Measurements from ENCODE around the gene HOXB2. TPM values are rescaled to one million over a fixed set of nuclear protein-coding genes. Genes with fewer than 3 reads are reported as not detected.

HOXB2 gene
- total RNA-seq, 1 experiment from 2014 or later = not detected

GRCh38 chr17:48513097-48513496, 31.8 kb downstream of the HOXB2 start:
- no CpG with 5 or more reads among the region's 7 CpGs for WGBS (ENCODE audit: extremely low coverage, insufficient read length, low lambda C conversion rate)
- H2AFZ ChIP-seq (ENCODE audit: low read length) = no peak overlapping the region

More at GRCh38 chr17:48513097-48513496, 31.8 kb downstream of the HOXB2 start:
- no peaks in the 10 kb centered on the region for H3K79me1 ChIP-seq (ENCODE audit: insufficient read depth, low read depth, low read length, poor library complexity, severe bottlenecking)
- no peak overlapping the region for H2BK120ac ChIP-seq (ENCODE audit: low read depth, low read length, poor library complexity, severe bottlenecking)
- no peak overlapping the region for H3K56ac ChIP-seq (ENCODE audit: insufficient read length, low read depth, low read length)
- no peak overlapping the region for H2BK5ac ChIP-seq (ENCODE audit: insufficient read length, low read length)
- no peak overlapping the region for H4K5ac ChIP-seq (ENCODE audit: insufficient read length, low read depth, low read length)
- no peak overlapping the region for H3K18ac ChIP-seq (ENCODE audit: insufficient read length, low read depth, low read length)
- no peaks in the 10 kb centered on the region; the same call in 1 of the 2 replicates for H3K4me1 ChIP-seq (ENCODE audit: insufficient read depth, low read length)
- 0 out of 2 replicates have a peak, but pooled peaks cover 2% of the 10 kb centered on the region for H3K79me2 ChIP-seq (ENCODE audit: insufficient read depth, low read length)
- no peak overlapping the region for H3K23ac ChIP-seq (ENCODE audit: insufficient read length, low read depth, low read length)
- H3K9me3 ChIP-seq (ENCODE audit: control insufficient read depth, low read depth, low read length) = no peaks in the 10 kb centered on the region
- no peak overlapping the region for H2BK15ac ChIP-seq (ENCODE audit: low read depth, low read length)
- H2BK20ac ChIP-seq (ENCODE audit: low read depth, low read length, poor library complexity, severe bottlenecking) = no peak overlapping the region
- no peak overlapping the region for H4K91ac ChIP-seq (ENCODE audit: insufficient read length, low read depth, low read length)
- no peak for DNase-seq
- H3K23me2 ChIP-seq (ENCODE audit: insufficient read length, low read depth, low read length, poor library complexity, severe bottlenecking) = no peaks in the 10 kb centered on the region
- no peak overlapping the region for H4K8ac ChIP-seq (replicated peaks; ENCODE audit: insufficient read length, low read depth, low read length)
- H2BK12ac ChIP-seq (ENCODE audit: insufficient read length, low read depth, low read length) = no peak overlapping the region
- Mint-ChIP-seq H3K4me3 (no peak overlapping the region), H3K9me3 (peaks cover 0 to 6% of the 10 kb centered on the region in 2 experiments; a peak in 2 of 5 replicates), H3K36me3 (ENCODE audit: insufficient read depth in 1 of 3, low read depth in 3 of 3) (no peaks in the 10 kb centered on the region; a peak in 1 of 7 replicates), H3K4me1 (peaks cover 26 to 32% of the 10 kb centered on the region in 2 experiments), H3K27ac (no peak overlapping the region; a peak in 1 of 7 replicates), H3K27me3 (ENCODE audit: low read depth) (peaks cover 83% of the 10 kb centered on the region)
- H3T11ph ChIP-seq (ENCODE audit: low read length) = no peak overlapping the region
- no peaks in the 10 kb centered on the region; the same call in 1 of the 2 replicates for H3K27me3 ChIP-seq (ENCODE audit: insufficient read depth, low read length)
- no peak overlapping the region for H3K4me2 ChIP-seq (ENCODE audit: insufficient read depth, insufficient read length, low read length)
- no peak overlapping the region for H3K27ac ChIP-seq (ENCODE audit: insufficient read length, low read depth, low read length)
- H2AK5ac ChIP-seq (ENCODE audit: insufficient read length, low read length) = no peak overlapping the region
- H3K9ac ChIP-seq (ENCODE audit: extremely low read depth, insufficient read length, low read length) = no peak overlapping the region
- TF ChIP-seq CTCF (conservative IDR thresholded peaks at IDR 0.05) = no peak
- H3K14ac ChIP-seq (ENCODE audit: insufficient read depth, low read length) = no peak overlapping the region
- no peaks in the 10 kb centered on the region for H4K20me1 ChIP-seq (ENCODE audit: control insufficient read depth, insufficient read depth, insufficient read length)
- H3K4ac ChIP-seq (ENCODE audit: low read depth, low read length) = no peak overlapping the region
